Lower leg skin (tissue), 3 donors: ENCODE data around the gene CMIP.

ENCODE experiments used
- CTCF ChIP-seq, 3 donors: fragments of 450-650 bp; IDR thresholded peaks; one replicate each; pipeline ENCODE4 v1.5.1; 2016; ENCODE audit warnings: antibody characterized with exemption in 3 of 3, mild to moderate bottlenecking in 3 of 3, moderate library complexity in 2 of 3
- POLR2A ChIP-seq, 2 donors: fragments of 450-650 bp; IDR thresholded peaks; one replicate each; pipeline ENCODE4 v1.6.1; 2016 to 2017; ENCODE audit warnings: antibody characterized with exemption in 2 of 2, mild to moderate bottlenecking in 1 of 2, moderate library complexity in 1 of 2

DNA sequence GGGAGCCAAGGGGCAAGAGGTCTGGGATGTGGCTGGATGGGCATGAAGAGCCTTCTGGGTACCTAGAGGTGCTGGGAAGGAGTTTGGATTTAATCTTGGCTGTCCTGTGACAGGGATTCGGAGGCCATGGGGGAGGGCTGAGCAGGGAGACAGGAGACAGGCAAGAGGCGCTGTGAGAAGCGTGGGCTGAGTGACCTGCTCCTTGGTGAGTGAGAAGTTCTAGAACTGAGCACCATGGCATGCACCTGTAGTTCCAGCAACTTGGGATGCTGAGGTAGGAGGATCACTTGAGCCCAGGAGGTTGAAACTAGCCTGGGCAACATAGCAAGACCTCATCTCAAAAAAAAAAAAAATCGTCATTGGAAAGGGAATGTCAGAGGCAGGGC, 256.2 kb downstream of the CMIP start:
- no peak for TF ChIP-seq CTCF (IDR thresholded peaks at IDR 0.05)
- TF ChIP-seq POLR2A (IDR thresholded peaks at IDR 0.05): no peak
